ENCODE measurements around the gene GATA1. TPM values are rescaled to one million over a fixed set of nuclear protein-coding genes. Genes with fewer than 3 reads are reported as not detected.
A peak's percentile ranks its signal among the peaks of the same experiment; 100 is the strongest.

GATA1 gene
- total RNA-seq (2014; rRNA removed; shearing (Covaris generic)), result not detected in 2 replicates

- Histone ChIP-seq H3K27ac (no peak within 1 kb of the TSS), H3K36me3 (no peaks in the 10 kb centered on the region), H3K4me1 (no peaks in the 10 kb centered on the region), H3K9me3 (replicated peaks) (no peaks in the 10 kb centered on the region), H3K4me3 (no peak within 1 kb of the TSS), H3K27me3 (no peaks in the 10 kb centered on the region)
- DNase-seq, result no peak
Observed at GRCh38 chrX:48786341-48786800, at the start of gene GATA1. TSS of gene GATA1 (plus strand) at chrX:48786590. CDS start at chrX:48791110, 4,520 bp downstream.

DNA sequence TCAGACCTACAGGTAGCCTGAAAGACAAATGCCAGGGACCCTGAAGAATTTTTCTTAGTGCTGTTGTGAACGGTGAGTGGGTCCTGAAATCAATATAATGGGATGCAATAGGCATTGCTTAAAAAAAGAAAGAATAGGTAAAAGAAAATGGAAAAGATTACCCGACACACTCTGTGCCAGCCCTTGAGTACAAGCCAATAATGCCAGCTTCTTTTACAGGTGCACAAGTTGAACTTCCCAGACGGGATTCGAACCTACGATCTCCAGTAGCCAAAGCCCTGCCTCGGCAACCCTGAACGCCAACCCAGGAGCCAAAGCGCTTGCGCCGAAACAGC is 49.5 kb upstream of the GATA1 start:
- Histone ChIP-seq H3K27ac (no peak overlapping the region; the same call in 1 of the 2 replicates), H3K4me3 (peak overlapping the region; percentile 74), H3K36me3 (no peaks in the 10 kb centered on the region), H3K4me1 (no peaks in the 10 kb centered on the region), H3K9me3 (replicated peaks) (no peaks in the 10 kb centered on the region), H3K27me3 (no peaks in the 10 kb centered on the region)
- DNase-seq, result no peak

DNA sequence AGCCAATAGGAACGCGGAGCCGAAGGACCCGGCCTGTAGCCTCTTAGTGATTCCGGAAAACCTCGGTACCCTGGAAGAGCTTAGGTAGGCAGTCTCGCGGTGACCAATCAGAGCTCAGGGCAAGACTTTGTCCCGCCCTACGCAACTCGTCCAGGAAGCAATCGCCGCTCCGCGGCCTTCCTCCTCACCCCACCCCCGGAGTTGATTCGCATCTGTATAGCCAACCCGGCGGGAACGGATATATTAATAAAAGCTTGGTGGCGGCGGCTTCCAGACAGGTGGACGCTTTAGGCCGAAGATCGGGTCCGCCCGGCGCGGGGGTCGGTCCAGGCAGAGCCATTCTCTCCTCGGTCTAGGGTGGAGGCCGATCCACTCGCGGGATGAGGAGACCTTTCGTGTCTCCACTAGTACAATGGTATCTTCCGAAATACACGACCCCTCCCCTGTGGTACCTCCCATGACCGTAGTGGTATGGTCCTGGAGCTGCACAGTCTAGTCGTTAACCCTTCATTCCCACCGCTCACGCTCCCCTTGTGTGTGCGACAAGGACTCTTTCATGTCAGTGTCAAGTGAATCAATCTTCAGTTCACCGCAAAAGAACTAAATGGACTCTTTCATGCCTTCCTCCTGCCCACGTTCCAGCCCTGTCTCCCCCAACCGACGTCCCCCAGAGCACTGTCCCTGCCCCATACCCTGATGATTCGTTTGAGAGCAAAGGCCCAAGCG is 49.0 kb upstream of the GATA1 start:
- H3K27me3 ChIP-seq, result no peaks in the 10 kb centered on the region
- H3K36me3 ChIP-seq, result no peaks in the 10 kb centered on the region
- no peaks in the 10 kb centered on the region for H3K9me3 ChIP-seq (replicated peaks)
- peak overlapping the region; percentile 81 for H3K27ac ChIP-seq
- DNase-seq, result peak; percentile 90 to 94
- peak overlapping the region; percentile 74 for H3K4me3 ChIP-seq
- no peaks in the 10 kb centered on the region for H3K4me1 ChIP-seq

DNA sequence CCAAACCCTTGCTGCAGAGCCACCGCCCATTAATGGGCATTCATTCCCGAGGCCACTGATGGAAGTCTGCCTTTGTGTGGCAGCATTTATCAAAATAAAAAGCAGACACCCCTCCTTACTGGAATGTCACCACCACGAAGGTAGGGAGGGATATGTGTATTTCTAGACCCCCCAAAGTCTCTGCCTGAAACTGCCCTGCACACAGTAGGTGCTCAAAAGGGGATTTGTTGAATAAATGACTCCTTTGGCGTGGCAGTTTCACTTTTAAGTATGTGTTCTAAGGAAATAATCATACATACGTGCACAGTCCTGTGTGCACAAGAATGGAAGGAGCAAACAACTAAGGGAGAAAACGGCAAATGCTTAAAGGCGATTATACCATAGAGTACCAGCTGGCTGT is 48.5 kb upstream of the GATA1 start:
- no peaks in the 10 kb centered on the region for H3K27me3 ChIP-seq
- H3K4me1 ChIP-seq, result no peaks in the 10 kb centered on the region
- no peak for DNase-seq
- H3K27ac ChIP-seq, result peak overlapping the region; percentile 81
- no peaks in the 10 kb centered on the region for H3K9me3 ChIP-seq (replicated peaks)
- peak overlapping the region; percentile 74 for H3K4me3 ChIP-seq
- no peaks in the 10 kb centered on the region for H3K36me3 ChIP-seq

DNA sequence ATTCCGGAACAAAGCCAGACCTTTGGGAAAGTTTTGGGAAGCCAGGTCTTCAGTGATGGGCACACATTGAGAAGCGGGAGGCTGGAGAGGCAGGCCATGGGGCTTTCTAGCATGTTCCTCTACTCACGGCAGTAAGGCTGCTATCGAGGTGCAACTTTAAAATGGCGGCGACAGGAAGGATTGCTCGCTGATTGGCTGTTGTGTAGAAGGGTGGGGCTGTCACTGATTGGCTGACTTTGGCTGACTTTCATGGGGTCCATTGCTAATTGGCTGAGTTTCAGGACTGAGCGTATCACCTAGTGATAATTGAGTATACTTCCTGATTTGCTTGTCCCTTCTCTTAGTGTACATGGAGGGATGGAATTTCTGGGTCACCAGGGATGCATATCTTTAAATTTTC is 44.6 kb upstream of the GATA1 start:
- H3K27ac ChIP-seq, result no peak overlapping the region
- no peaks in the 10 kb centered on the region for H3K4me1 ChIP-seq
- H3K27me3 ChIP-seq, result no peaks in the 10 kb centered on the region
- no peak overlapping the region for H3K4me3 ChIP-seq
- DNase-seq, result peak in 1 of 2 experiments; percentile 5
- H3K9me3 ChIP-seq (replicated peaks), result no peaks in the 10 kb centered on the region
- H3K36me3 ChIP-seq, result no peaks in the 10 kb centered on the region

- no peak for DNase-seq
- H3K36me3 ChIP-seq, result no peaks in the 10 kb centered on the region
- H3K9me3 ChIP-seq (replicated peaks), result no peaks in the 10 kb centered on the region
- H3K4me3 ChIP-seq, result no peak overlapping the region
- H3K27ac ChIP-seq, result no peak overlapping the region
- no peaks in the 10 kb centered on the region for H3K27me3 ChIP-seq
- H3K4me1 ChIP-seq, result no peaks in the 10 kb centered on the region
Observed at GRCh38 chrX:48745222-48745621, 41.2 kb upstream of the GATA1 start.

GRCh38 chrX:48747415-48748016 is 38.9 kb upstream of the GATA1 start:
- Histone ChIP-seq H3K4me1 (no peaks in the 10 kb centered on the region), H3K27me3 (no peaks in the 10 kb centered on the region), H3K9me3 (replicated peaks) (no peaks in the 10 kb centered on the region), H3K36me3 (no peaks in the 10 kb centered on the region), H3K4me3 (no peak overlapping the region), H3K27ac (no peak overlapping the region)
- DNase-seq, result no peak

- H3K4me1 ChIP-seq, result no peaks in the 10 kb centered on the region
Observed at GRCh38 chrX:48749182-48749581, 37.2 kb upstream of the GATA1 start.

DNA sequence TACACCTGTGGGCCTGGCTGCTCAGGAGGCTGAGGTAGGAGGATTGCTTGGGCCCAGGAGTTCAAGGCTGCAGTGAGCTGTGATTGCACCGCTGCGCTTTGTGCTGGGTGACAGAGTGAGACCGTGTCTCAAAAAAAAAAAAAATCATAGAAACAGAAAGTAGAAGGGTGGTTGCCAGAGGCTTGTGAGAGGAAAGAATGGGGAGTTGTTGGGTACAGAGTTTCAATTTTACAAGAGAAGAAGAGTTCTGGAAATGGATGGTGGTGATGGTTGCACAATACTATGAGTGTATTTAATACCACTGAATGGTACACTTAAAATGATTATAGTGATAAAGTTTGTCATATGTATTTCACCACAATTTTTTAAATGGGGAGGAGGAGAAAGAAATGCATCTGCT is 35.0 kb upstream of the GATA1 start:
- no peaks in the 10 kb centered on the region for H3K27me3 ChIP-seq
- H3K4me3 ChIP-seq, result no peak overlapping the region
- no peak overlapping the region for H3K27ac ChIP-seq
- no peaks in the 10 kb centered on the region for H3K9me3 ChIP-seq (replicated peaks)
- no peaks in the 10 kb centered on the region for H3K36me3 ChIP-seq
- no peaks in the 10 kb centered on the region for H3K4me1 ChIP-seq
- DNase-seq, result no peak

More at GRCh38 chrX:48749182-48749581, 37.2 kb upstream of the GATA1 start:
- H3K27me3 ChIP-seq, result no peaks in the 10 kb centered on the region
- H3K4me3 ChIP-seq, result no peak overlapping the region
- no peaks in the 10 kb centered on the region for H3K9me3 ChIP-seq (replicated peaks)
- no peak for DNase-seq
- H3K27ac ChIP-seq, result no peak overlapping the region
- H3K36me3 ChIP-seq, result no peaks in the 10 kb centered on the region

DNA sequence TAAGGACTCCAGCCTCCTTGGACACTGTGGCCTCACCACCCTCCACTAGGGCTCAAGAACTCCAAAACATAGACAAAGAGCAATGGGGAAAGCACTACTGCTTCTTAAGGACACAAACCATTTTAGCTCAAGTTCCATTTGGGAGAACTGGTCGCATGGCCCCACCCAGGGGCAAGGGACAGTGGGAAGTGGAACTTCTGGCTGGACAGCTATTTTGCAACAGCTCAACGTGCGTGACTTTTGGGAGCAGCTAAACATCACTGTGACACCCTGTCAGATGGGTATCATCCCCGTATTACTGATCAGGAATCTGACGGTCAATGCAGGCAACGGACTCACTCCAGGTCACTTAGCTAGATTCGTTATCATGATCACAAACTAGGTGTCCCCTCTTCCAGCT is 33.9 kb upstream of the GATA1 start:
- Histone ChIP-seq H3K27ac (no peak overlapping the region), H3K4me3 (no peak overlapping the region), H3K9me3 (replicated peaks) (no peaks in the 10 kb centered on the region), H3K36me3 (no peaks in the 10 kb centered on the region), H3K4me1 (no peaks in the 10 kb centered on the region), H3K27me3 (no peaks in the 10 kb centered on the region)
- DNase-seq, result no peak

GRCh38 chrX:48753708-48754228 is 32.6 kb upstream of the GATA1 start:
- Histone ChIP-seq H3K27me3 (no peaks in the 10 kb centered on the region), H3K9me3 (replicated peaks) (no peaks in the 10 kb centered on the region), H3K36me3 (no peaks in the 10 kb centered on the region), H3K27ac (no peak overlapping the region), H3K4me1 (no peaks in the 10 kb centered on the region), H3K4me3 (no peak overlapping the region)
- DNase-seq, result peak in 1 of 2 experiments; percentile 7

DNA sequence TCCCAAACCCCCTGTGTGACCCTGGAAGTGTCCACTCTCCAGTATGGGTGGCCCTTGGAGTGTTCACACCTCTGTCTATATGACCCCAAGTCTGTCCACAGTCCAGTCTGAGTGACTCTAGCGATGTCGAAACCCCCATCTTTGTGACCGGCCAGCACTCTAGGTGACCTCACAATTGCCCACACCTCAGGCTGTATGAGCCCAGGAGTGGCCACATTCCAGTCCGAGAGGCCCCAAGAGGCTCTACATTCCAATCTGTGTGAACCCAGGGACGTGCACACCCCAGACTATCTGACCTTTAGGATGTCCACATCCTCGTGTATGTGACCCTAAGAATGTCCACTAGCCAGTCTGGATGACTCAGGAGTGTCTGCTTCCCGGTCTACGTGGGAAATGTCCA is 32.2 kb upstream of the GATA1 start:
- H3K4me3 ChIP-seq, result no peak overlapping the region
- H3K27ac ChIP-seq, result no peak overlapping the region
- no peaks in the 10 kb centered on the region for H3K36me3 ChIP-seq
- no peak for DNase-seq
- no peaks in the 10 kb centered on the region for H3K4me1 ChIP-seq
- no peaks in the 10 kb centered on the region for H3K27me3 ChIP-seq
- no peaks in the 10 kb centered on the region for H3K9me3 ChIP-seq (replicated peaks)

- Histone ChIP-seq H3K36me3 (no peaks in the 10 kb centered on the region), H3K9me3 (replicated peaks) (no peaks in the 10 kb centered on the region), H3K27ac (no peak within 1 kb of the TSS), H3K4me1 (no peaks in the 10 kb centered on the region), H3K4me3 (no peak within 1 kb of the TSS), H3K27me3 (no peaks in the 10 kb centered on the region)
- DNase-seq, result peak in 1 of 2 experiments; percentile 4
Observed at GRCh38 chrX:48761674-48762471, 24.5 kb upstream of the GATA1 start, which contains the start of gene GLOD5. TSS of gene GLOD5 (plus strand) at chrX:48761747. CDS start at chrX:48761791, 44 bp downstream.

DNA sequence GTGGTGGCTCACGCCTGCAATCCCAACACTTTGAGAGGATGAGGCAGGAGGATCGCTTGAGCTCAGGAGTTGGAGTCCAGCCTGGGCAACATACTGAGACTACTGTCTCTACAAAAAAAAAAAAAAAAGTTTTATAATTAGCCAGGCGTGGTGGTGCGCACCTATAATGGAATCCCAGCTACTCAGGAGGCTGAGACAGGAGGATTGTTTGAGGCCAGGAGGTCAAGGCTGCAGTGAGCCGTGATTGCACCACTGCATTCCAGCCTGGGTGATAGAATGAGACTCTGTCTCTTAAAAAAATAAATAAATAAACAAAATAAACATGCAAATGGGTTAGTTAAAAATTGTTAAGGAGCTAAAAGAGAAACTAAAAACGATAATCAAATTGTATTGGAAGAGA is 17.2 kb upstream of the GATA1 start:
- no peak for DNase-seq

DNA sequence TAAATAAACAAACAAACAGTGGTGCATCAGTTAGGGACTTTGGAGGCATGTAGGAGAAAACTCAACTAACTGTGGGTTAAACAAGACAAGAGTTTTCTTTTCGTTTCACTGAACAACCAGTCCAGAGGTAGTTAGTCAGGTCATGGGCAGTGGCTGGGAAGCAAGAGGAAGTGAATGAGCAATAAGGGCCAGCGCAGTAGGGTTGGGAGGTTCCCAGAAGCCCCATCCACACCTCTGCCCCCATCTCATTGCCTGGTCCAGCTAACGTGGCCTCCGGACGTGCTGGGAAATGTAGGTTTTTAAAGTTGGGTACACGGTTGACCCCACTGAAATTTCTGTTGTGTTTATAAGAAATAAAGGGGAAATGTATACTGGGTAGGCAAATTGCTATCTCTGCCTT is 16.1 kb upstream of the GATA1 start:
- no peaks in the 10 kb centered on the region for H3K4me1 ChIP-seq
- H3K4me3 ChIP-seq, result no peak overlapping the region
- H3K36me3 ChIP-seq, result no peaks in the 10 kb centered on the region
- no peak overlapping the region for H3K27ac ChIP-seq
- no peaks in the 10 kb centered on the region for H3K27me3 ChIP-seq
- H3K9me3 ChIP-seq (replicated peaks), result no peaks in the 10 kb centered on the region
- no peak for DNase-seq

More for the DNA sequence above, 17.2 kb upstream of the GATA1 start:
- H3K9me3 ChIP-seq (replicated peaks), result no peaks in the 10 kb centered on the region
- no peak overlapping the region for H3K4me3 ChIP-seq
- no peak overlapping the region for H3K27ac ChIP-seq
- H3K27me3 ChIP-seq, result no peaks in the 10 kb centered on the region
- no peaks in the 10 kb centered on the region for H3K36me3 ChIP-seq
- H3K4me1 ChIP-seq, result no peaks in the 10 kb centered on the region

All from SJCRH30 (cell line).